A549 (cell line): ENCODE results near the gene MBNL2.

Experiments used
- CBX2 ChIP-seq: fragments of 200-600 bp; sonication (generic); IDR thresholded peaks from 2 replicates; pipeline ENCODE4 v1.6.1; 2016; ENCODE audit warnings: low read depth, mild to moderate bottlenecking, borderline replicate concordance
- CTCF ChIP-seq: fragments of >200 bp; sonication (Bioruptor Twin); formaldehyde crosslinking; IDR thresholded peaks from 3 replicates; pipeline ENCODE4 v1.5.1; 2016
- EP300 ChIP-seq, 2 experiments: fragments of >200 bp; sonication (Bioruptor Twin); formaldehyde crosslinking; IDR thresholded peaks; 2 replicates in 1 of 2; 3 replicates in 1 of 2; pipeline ENCODE4 v1.6.1; 2016 to 2017
- MAZ ChIP-seq: fragments of 150-350 bp; IDR thresholded peaks from 2 replicates; pipeline ENCODE4 v1.6.1; 2014; ENCODE audit warnings: antibody characterized with exemption, low read depth, low read length, borderline replicate concordance
- RAD21 ChIP-seq, 2 experiments: fragments of >200 bp in 1 of 2; sonication (Bioruptor Twin) in 1 of 2; formaldehyde crosslinking in 1 of 2; IDR thresholded peaks in 1 of 2; conservative IDR thresholded peaks in 1 of 2; 2 replicates in 1 of 2; 3 replicates in 1 of 2; pipeline ENCODE4 v1.6.1; 2012 to 2018; ENCODE audit warnings: inconsistent platforms in 1 of 2
- USF2 ChIP-seq: fragments of 450-650 bp; IDR thresholded peaks from 2 replicates; pipeline ENCODE4 v1.6.1; 2014; ENCODE audit warnings: antibody characterized with exemption

- TF ChIP-seq CTCF (no peak), RAD21 (conservative IDR thresholded peaks at IDR 0.05 in 1 of 2, IDR thresholded peaks at IDR 0.05 in 1 of 2) (no peak), MAZ (no peak), CBX2 (no peak), EP300 (IDR thresholded peaks at IDR 0.05) (no peak), USF2 (no peak)
These were observed 22.7 kb upstream of the MBNL2 start for GRCh38 chr13:97199451-97199850.
